ENCODE data around the gene ZNF583.

ZNF583 gene

GRCh38 chr19:56403764-56404704 is at the start of gene ZNF583:
ZNF583 (plus strand) TSS chr19:56404332; CDS start chr19:56407115, 2,783 bp downstream.
- DNase-seq, result peak; percentile 93

GRCh38 chr19:56355517-56355916 is 48.6 kb upstream of the ZNF583 start:
- DNase-seq, result no peak

- DNase-seq, result no peak
Observed at GRCh38 chr19:56356944-56357343, 47.2 kb upstream of the ZNF583 start.

GRCh38 chr19:56360841-56361240 is 43.3 kb upstream of the ZNF583 start:
- no peak for DNase-seq

- DNase-seq, result peak; percentile 96
Observed at GRCh38 chr19:56367829-56368711, 36.1 kb upstream of the ZNF583 start.

GRCh38 chr19:56369886-56370676 is 34.1 kb upstream of the ZNF583 start:
- no peak for DNase-seq

- DNase-seq, result no peak
Observed at GRCh38 chr19:56372281-56372680, 31.9 kb upstream of the ZNF583 start.

GRCh38 chr19:56377105-56377924 is 26.8 kb upstream of the ZNF583 start:
- no peak for DNase-seq

GRCh38 chr19:56383826-56384605 is 20.1 kb upstream of the ZNF583 start:
- no peak for DNase-seq

- DNase-seq, result peak; percentile 91
Observed at GRCh38 chr19:56393119-56394012, 10.8 kb upstream of the ZNF583 start, which contains the start of gene ZNF582. ZNF582 (minus strand) TSS chr19:56393534; CDS start chr19:56391752, 1,782 bp downstream.

- DNase-seq, result no peak
Observed at GRCh38 chr19:56398809-56399208, 5.3 kb upstream of the ZNF583 start.

- DNase-seq, result no peak
Observed at GRCh38 chr19:56400485-56400884, 3.6 kb upstream of the ZNF583 start.

- no peak for DNase-seq
Observed at GRCh38 chr19:56403261-56403660, 871 bp upstream of the ZNF583 start.

- DNase-seq, result no peak
Observed at GRCh38 chr19:56404705-56405056, 549 bp downstream of the ZNF583 start.

GRCh38 chr19:56405062-56405461 is 930 bp downstream of the ZNF583 start:
- DNase-seq, result no peak

- DNase-seq, result no peak
Observed at GRCh38 chr19:56423276-56423984, 19.3 kb downstream of the ZNF583 start.

GRCh38 chr19:56423985-56424353 is 19.8 kb downstream of the ZNF583 start:
- no peak for DNase-seq

- DNase-seq, result no peak
Observed at GRCh38 chr19:56441206-56441792, 37.2 kb downstream of the ZNF583 start.

- DNase-seq, result no peak
Observed at GRCh38 chr19:56474308-56474707, 70.2 kb downstream of the ZNF583 start.

All from KG1 (cell line).